Left lung (tissue), 14 donors: ENCODE measurements around the gene KRTAP10-3. TPM values are rescaled to one million over a fixed set of nuclear protein-coding genes. Genes with fewer than 3 reads are reported as not detected.

Source experiments
- ATAC-seq: fragments of 200-7000 bp; cut with Tn5 transposase; one replicate; pipeline ENCODE4 v1.9.1; 2020; ENCODE audit warnings: moderate library complexity
- DNase-seq, 4 donors: peaks; one replicate each; pipeline ENCODE4 v3.0.0-alpha.2; 2013 to 2020
- H3K27ac ChIP-seq, 2 donors: fragments of 200-600 bp; sonication (generic) in 1 of 2; one replicate each; pipeline versions ENCODE4 v1.5.0 to v1.8.0; 2020 to 2021
- H3K27me3 ChIP-seq, 2 donors: fragments of 200-600 bp; sonication (generic) in 1 of 2; one replicate each; pipeline versions ENCODE4 v1.5.0 to v1.8.0; 2020 to 2021
- H3K36me3 ChIP-seq, 2 donors: fragments of 200-600 bp; sonication (generic) in 1 of 2; one replicate each; pipeline versions ENCODE4 v1.5.0 to v1.8.0; 2020 to 2021
- H3K4me1 ChIP-seq, 2 donors: fragments of 200-600 bp; one replicate each; pipeline ENCODE4 v1.8.0; 2021
- H3K4me3 ChIP-seq, 2 donors: fragments of 200-600 bp; sonication (generic) in 1 of 2; one replicate each; pipeline versions ENCODE4 v1.5.0 to v1.8.0; 2020 to 2021; ENCODE audit warnings: mild to moderate bottlenecking in 1 of 2
- H3K9me3 ChIP-seq, 2 donors: fragments of 200-600 bp; sonication (generic) in 1 of 2; one replicate each; pipeline versions ENCODE4 v1.5.0 to v1.8.0; 2020 to 2021
- CTCF ChIP-seq, 2 donors: fragments of 200-600 bp; sonication (generic) in 1 of 2; IDR thresholded peaks; one replicate each; pipeline versions ENCODE4 v1.5.0 to v1.8.0; 2021; ENCODE audit warnings: antibody characterized with exemption in 2 of 2
- intact Hi-C, 2 donors: fragments of 100-400 bp; cut with DNase I; formaldehyde crosslinking; loops; one replicate each; pipeline versions ENCODE4 v1.11.2 to v1.14.2; 2022
- long read RNA-seq, 12 donors: library from polyadenylated mRNA in 2 of 12; unstranded in 2 of 12; transcript quantifications; one replicate each; pipeline ENCODE4 v2.0.0 and lab custom pipeline, GENCODE V29; 2019 to 2026
- polyA plus RNA-seq, 6 donors: library from polyadenylated mRNA; unstranded; fragments of 120-200 nt; gene quantifications; one replicate each; pipeline ENCODE4 v1.2.1, GENCODE V29; 2013; ENCODE audit not compliant: insufficient read length in 6 of 6
- total RNA-seq, 2 donors: library from RNA; stranded (reverse); fragmentation: NEBNext Ultra II Directional; extraction: Animal tissue kit (Norgen Biotek cat#: 25700); gene quantifications; one replicate each; pipeline ENCODE4 v1.2.1, GENCODE V29; 2021
- donor health status: DM: no; HTN: yes; CAD: no.
- donor health status: DM: no; HTN: no; CAD: no.

KRTAP10-3 gene
- total RNA-seq (not detected), polyA plus RNA-seq (not detected)
- long read RNA-seq, donor 1 = 0 reads
- long read RNA-seq, donor 2 = 0 reads
- long read RNA-seq, donor 3 = 0 reads
- long read RNA-seq, donor 4 = 0 reads
- long read RNA-seq, donor 5 = 0 reads
- long read RNA-seq, donor 6 = 0 reads
- long read RNA-seq, donor 7 = 0 reads
- long read RNA-seq, donor 8 = 0 reads
- long read RNA-seq, donor 9 = 0 reads
- long read RNA-seq, donor 10 = 0 reads
- long read RNA-seq, donor 11 = 0 reads
- long read RNA-seq, donor 12 = 0 reads

DNA sequence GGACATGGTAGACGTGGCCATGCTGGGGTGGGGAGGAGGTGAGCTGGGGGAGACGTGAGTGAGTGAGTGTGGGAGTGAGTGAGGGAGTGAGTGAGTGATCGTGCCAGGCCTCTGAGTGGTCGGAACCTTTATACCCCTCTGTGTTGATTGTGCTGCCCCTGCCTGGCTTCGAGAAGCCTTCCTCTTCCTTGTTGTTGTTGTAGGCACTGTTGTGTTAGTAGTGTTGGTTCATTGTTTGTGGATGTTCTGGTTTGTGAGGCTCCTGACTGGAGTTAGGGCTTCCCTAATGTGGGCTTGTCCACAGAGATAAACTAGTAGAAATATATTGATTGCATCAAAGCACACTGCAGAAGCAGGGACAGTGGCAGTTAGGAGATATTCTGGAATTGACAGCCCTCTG is at the start of gene KRTAP10-3:
Gene KRTAP10-3, minus strand, starts transcription at position 101 of the 400 bp plus-strand sequence. Its CDS starts 80 bp downstream, at position 21.
- intact Hi-C loops = no loop called here
- no peaks in the 10 kb centered on the region for H3K36me3 ChIP-seq
- H3K4me1 ChIP-seq = no peaks in the 10 kb centered on the region
- no peak within 1 kb of the TSS for H3K27ac ChIP-seq
- H3K9me3 ChIP-seq = peaks cover 0 to 7% of the 10 kb centered on the region in 2 donors
- no peak within 1 kb of the TSS for H3K4me3 ChIP-seq
- TF ChIP-seq CTCF (IDR thresholded peaks at IDR 0.05) = no peak
- ATAC-seq = no peak
- peaks cover 4 to 35% of the 10 kb centered on the region in 2 donors for H3K27me3 ChIP-seq
- no peak for DNase-seq

DNA sequence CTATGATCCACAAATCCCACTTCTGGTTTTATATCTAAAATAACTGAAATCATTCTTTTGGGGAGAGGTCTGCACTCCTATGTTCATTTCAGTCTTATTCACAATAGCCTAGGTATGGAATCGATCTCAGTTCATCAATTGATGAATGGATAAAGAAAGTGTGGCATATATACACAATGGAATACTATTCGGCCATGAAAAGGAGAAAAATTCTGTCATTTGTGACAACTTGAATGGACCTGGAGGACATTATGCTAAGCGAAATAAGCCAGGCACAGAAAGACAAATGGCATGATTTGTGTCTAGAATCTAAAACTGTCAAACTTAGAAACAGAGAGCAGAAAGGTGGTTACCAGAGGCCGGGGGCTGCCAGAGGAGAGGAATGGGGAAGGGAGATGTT is 47.9 kb upstream of the KRTAP10-3 start:
- intact Hi-C loops = no loop called here

DNA sequence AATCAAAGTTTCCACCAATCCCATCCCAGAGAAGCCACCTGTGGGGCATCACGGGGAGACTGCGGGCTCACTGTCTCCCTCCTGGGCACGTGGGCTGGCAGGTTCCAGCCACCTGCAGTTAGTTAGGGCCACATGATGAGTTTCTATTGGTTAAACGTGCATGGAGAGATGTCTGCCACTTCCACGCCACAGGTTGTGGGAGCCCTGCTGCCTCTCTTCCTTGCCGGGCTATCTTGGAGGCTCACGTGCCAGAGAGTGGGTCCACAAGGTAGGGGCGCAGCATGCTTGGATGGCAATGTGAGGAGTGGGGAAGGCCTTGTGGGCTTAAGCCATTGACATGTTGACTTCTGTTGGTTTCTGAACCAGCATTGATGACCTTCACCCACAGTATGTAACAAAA is 45.3 kb upstream of the KRTAP10-3 start:
- no peak for TF ChIP-seq CTCF (IDR thresholded peaks at IDR 0.05)
- intact Hi-C loops = no loop called here
- Histone ChIP-seq H3K4me3 (no peak overlapping the region), H3K36me3 (no peaks in the 10 kb centered on the region), H3K27me3 (peaks cover 0 to 46% of the 10 kb centered on the region in 2 donors), H3K27ac (no peak overlapping the region), H3K4me1 (no peaks in the 10 kb centered on the region), H3K9me3 (peaks cover 0 to 2% of the 10 kb centered on the region in 2 donors)
- no peak for DNase-seq
- ATAC-seq = no peak

More for the DNA sequence above, 47.9 kb upstream of the KRTAP10-3 start:
- ATAC-seq = no peak
- Histone ChIP-seq H3K27ac (no peak overlapping the region), H3K4me3 (no peak overlapping the region), H3K9me3 (peaks cover 0 to 23% of the 10 kb centered on the region in 2 donors), H3K36me3 (no peaks in the 10 kb centered on the region), H3K4me1 (no peaks in the 10 kb centered on the region), H3K27me3 (peaks cover 0 to 22% of the 10 kb centered on the region in 2 donors)
- no peak for TF ChIP-seq CTCF (IDR thresholded peaks at IDR 0.05)
- no peak for DNase-seq

DNA sequence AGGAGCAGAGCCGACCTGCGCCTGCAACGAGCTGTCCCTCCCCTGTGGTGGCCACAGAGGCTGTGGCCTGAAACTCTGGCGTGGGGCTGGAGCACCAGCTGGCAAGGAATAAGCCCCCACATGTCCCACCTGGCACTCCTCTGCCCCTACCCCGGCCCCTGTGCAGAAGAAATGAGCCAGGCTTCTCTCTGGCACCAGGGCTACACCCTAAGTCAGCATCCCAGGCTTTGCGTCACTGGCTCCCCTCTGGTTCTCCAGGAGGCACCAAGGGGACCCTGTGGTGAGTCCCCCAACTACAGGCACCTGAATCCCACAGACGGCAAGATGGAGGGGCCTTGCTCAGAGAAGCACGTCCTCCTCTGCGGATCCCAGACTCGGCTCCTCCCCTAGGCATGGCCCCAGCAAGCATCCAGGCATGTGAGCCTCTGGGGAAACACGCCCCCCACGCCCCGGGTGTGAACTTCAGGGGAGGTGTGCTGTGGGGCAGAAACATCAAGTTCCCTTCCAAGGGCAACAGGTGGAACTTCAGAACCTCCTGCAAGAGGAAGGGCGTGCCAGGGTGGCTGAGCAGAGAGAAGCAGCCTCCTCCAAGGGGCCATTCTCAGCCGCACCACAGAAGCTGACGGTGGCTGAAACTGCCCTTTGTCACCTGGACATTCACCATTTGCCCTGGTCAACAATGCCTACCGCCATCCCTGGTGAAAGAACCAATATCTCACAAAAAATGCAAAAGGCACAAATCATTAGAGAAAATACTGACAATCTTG is 44.7 kb upstream of the KRTAP10-3 start:
- no peak for DNase-seq
- no peak for TF ChIP-seq CTCF (IDR thresholded peaks at IDR 0.05)
- H3K27me3 ChIP-seq = peaks cover 0 to 46% of the 10 kb centered on the region in 2 donors
- ATAC-seq = no peak
- peaks cover 0 to 2% of the 10 kb centered on the region in 2 donors for H3K9me3 ChIP-seq
- no peak overlapping the region for H3K4me3 ChIP-seq
- H3K36me3 ChIP-seq = no peaks in the 10 kb centered on the region
- intact Hi-C loops = no loop called here
- no peak overlapping the region for H3K27ac ChIP-seq
- no peaks in the 10 kb centered on the region for H3K4me1 ChIP-seq

DNA sequence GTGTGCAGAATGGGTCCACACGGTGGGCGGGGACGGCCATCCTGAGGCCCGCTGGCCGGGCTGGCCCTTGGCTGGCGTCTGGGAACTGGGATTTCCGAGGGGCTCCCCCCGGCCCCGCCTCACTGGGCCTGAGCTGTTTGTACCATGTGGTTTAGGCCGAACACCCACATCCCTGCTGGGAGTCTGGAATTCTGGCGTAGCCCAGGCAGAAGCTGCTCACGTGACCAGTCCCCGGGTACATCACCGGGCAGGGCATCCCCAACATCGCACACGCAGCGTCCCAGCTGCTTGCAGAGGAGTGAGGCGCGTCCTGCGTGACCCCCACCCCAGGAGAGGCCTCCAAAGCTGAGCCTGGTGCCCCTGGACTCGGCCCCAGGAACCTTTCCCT is 43.9 kb upstream of the KRTAP10-3 start:
- intact Hi-C loops = no loop called here
- TF ChIP-seq CTCF (IDR thresholded peaks at IDR 0.05) = no peak
- ATAC-seq (no peak), DNase-seq (no peak)
- Histone ChIP-seq H3K9me3 (peaks cover 0 to 2% of the 10 kb centered on the region in 2 donors), H3K4me1 (no peaks in the 10 kb centered on the region), H3K27me3 (peaks cover 0 to 46% of the 10 kb centered on the region in 2 donors), H3K27ac (no peak overlapping the region), H3K36me3 (no peaks in the 10 kb centered on the region), H3K4me3 (no peak overlapping the region)
